GM23338 (cell line): Measurements from ENCODE around the gene ACOXL. TPM values are rescaled to one million over a fixed set of nuclear protein-coding genes. Genes with fewer than 3 reads are reported as not detected.

ENCODE experiments used
- ATAC-seq: fragments of 200-7000 bp; cut with Tn5 transposase; 3 replicates; pipeline ENCODE4 v1.9.1; 2020
- DNase-seq: peaks from one replicate; pipeline ENCODE4 v3.0.0-alpha.2; 2015; ENCODE audit warnings: low spot score
- H2AFZ ChIP-seq: fragments of 200-600 bp; sonication (generic); 2 replicates; pipeline ENCODE4 v1.8.0; 2016; ENCODE audit warnings: antibody characterized with exemption, mild to moderate bottlenecking, moderate library complexity
- H3F3A ChIP-seq: fragments of 200-600 bp; sonication (generic); replicated peaks from 2 replicates; pipeline ENCODE4 v1.8.0; 2017; ENCODE audit warnings: antibody characterized with exemption, mixed run types, low read depth
- H3K27ac ChIP-seq: fragments of 200-600 bp; sonication (generic); 2 replicates; pipeline ENCODE4 v1.6.1; 2016; ENCODE audit warnings: low read depth
- H3K27me3 ChIP-seq: fragments of 200-600 bp; sonication (generic); 2 replicates; pipeline ENCODE4 v1.8.0; 2016; ENCODE audit warnings: mild to moderate bottlenecking, mixed run types, moderate library complexity; ENCODE audit not compliant: insufficient read depth
- H3K36me3 ChIP-seq: fragments of 200-600 bp; sonication (generic); 2 replicates; pipeline ENCODE4 v1.8.0; 2016; ENCODE audit warnings: mild to moderate bottlenecking; ENCODE audit not compliant: insufficient read depth
- H3K4me1 ChIP-seq: fragments of 200-600 bp; sonication (generic); 2 replicates; pipeline ENCODE4 v1.8.0; 2016; ENCODE audit warnings: mild to moderate bottlenecking, moderate library complexity; ENCODE audit not compliant: insufficient read depth
- H3K4me2 ChIP-seq: fragments of 200-600 bp; sonication (generic); 2 replicates; pipeline ENCODE4 v1.7.1; 2017; ENCODE audit warnings: mixed run types
- H3K4me3 ChIP-seq: fragments of 200-600 bp; sonication (generic); 2 replicates; pipeline ENCODE4 v1.6.1; 2016; ENCODE audit warnings: mixed run types
- H3K79me2 ChIP-seq: fragments of 200-600 bp; sonication (generic); replicated peaks from 2 replicates; pipeline ENCODE4 v1.8.0; 2017; ENCODE audit warnings: mild to moderate bottlenecking; ENCODE audit not compliant: insufficient read depth
- H3K9me2 ChIP-seq: fragments of 200-600 bp; sonication (generic); 2 replicates; pipeline ENCODE4 v1.8.0; 2017; ENCODE audit not compliant: insufficient read depth
- H4K20me1 ChIP-seq: fragments of 200-600 bp; sonication (generic); replicated peaks from 2 replicates; pipeline ENCODE4 v1.8.0; 2017; ENCODE audit warnings: mild to moderate bottlenecking; ENCODE audit not compliant: insufficient read depth
- H3K27ac Mint-ChIP-seq: 2 replicates; pipeline ENCODE4 v1.8.0; 2020; ENCODE audit warnings: inconsistent platforms, mild to moderate bottlenecking, moderate library complexity, mixed read lengths
- H3K27me3 Mint-ChIP-seq: 3 replicates; pipeline ENCODE4 v1.8.0; 2022; ENCODE audit warnings: low read depth, mild to moderate bottlenecking, moderate library complexity, mixed read lengths, inconsistent platforms; ENCODE audit not compliant: insufficient read depth, poor library complexity
- H3K36me3 Mint-ChIP-seq: 3 replicates; pipeline ENCODE4 v1.8.0; 2021; ENCODE audit warnings: low read depth, mild to moderate bottlenecking, inconsistent platforms, moderate library complexity, mixed read lengths
- H3K4me1 Mint-ChIP-seq: 3 replicates; pipeline ENCODE4 v1.8.0; 2020; ENCODE audit warnings: mild to moderate bottlenecking, inconsistent platforms, mixed read lengths
- H3K4me3 Mint-ChIP-seq: 3 replicates; pipeline ENCODE4 v1.8.0; 2021; ENCODE audit warnings: moderate library complexity, mild to moderate bottlenecking, inconsistent platforms, mixed read lengths
- H3K9me3 Mint-ChIP-seq: 3 replicates; pipeline ENCODE4 v1.8.0; 2020; ENCODE audit warnings: moderate library complexity, mild to moderate bottlenecking, inconsistent platforms, mixed read lengths
- CREB1 ChIP-seq: fragments of 250-450 bp; sonication (Bioruptor Pico); IDR thresholded peaks from 2 replicates; pipeline ENCODE4 v1.5.0; 2020; ENCODE audit warnings: low read depth, mild to moderate bottlenecking, moderate library complexity
- CTCF ChIP-seq, 2 experiments: fragments of 200-600 bp in 1 of 2; sonication (generic) in 1 of 2; conservative IDR thresholded peaks; 2 replicates each; pipeline versions ENCODE4 v1.5.1 to v1.6.1; 2016 to 2017; ENCODE audit warnings: antibody characterized with exemption in 2 of 2, low read depth in 2 of 2, mild to moderate bottlenecking in 2 of 2, moderate library complexity in 1 of 2
- EZH2 ChIP-seq: fragments of 200-600 bp; sonication (generic); IDR thresholded peaks from one replicate; pipeline ENCODE4 v1.8.0; 2017; ENCODE audit warnings: antibody characterized with exemption, mild to moderate bottlenecking, low read depth; ENCODE audit not compliant: unreplicated experiment
- EZH2phosphoT487 ChIP-seq: fragments of 200-600 bp; sonication (generic); IDR thresholded peaks from one replicate; pipeline ENCODE4 v1.8.1; 2018; ENCODE audit warnings: antibody characterized with exemption; ENCODE audit not compliant: unreplicated experiment
- JUNB ChIP-seq: IDR thresholded peaks from one replicate; pipeline ENCODE4 v1.6.1; 2016; ENCODE audit warnings: antibody characterized with exemption; ENCODE audit not compliant: unreplicated experiment
- NANOG ChIP-seq: IDR thresholded peaks from 2 replicates; pipeline ENCODE4 v1.6.1; 2016; ENCODE audit warnings: antibody characterized with exemption, borderline replicate concordance
- POLR2AphosphoS5 ChIP-seq: IDR thresholded peaks from 2 replicates; pipeline ENCODE4 v1.6.1; 2016; ENCODE audit warnings: antibody characterized with exemption, low read depth
- ZNF114 ChIP-seq: fragments of 250-450 bp; sonication (Bioruptor Pico); IDR thresholded peaks from 2 replicates; pipeline ENCODE4 v1.5.0; 2020; ENCODE audit warnings: mild to moderate bottlenecking, moderate library complexity
- ZNF331 ChIP-seq: fragments of 250-450 bp; sonication (Bioruptor Pico); IDR thresholded peaks from 2 replicates; pipeline ENCODE4 v1.5.0; 2020; ENCODE audit warnings: low read depth, mild to moderate bottlenecking, moderate library complexity
- polyA plus RNA-seq: library from polyadenylated mRNA; unstranded; fragments of >200 nt; fragmentation: Nextera tagmentation; extraction: Ambion mirVana; gene quantifications from 2 replicates; pipeline ENCODE4 v1.2.1, GENCODE V29; 2016
- total RNA-seq: library from RNA; depleted of rRNA; stranded (reverse); fragments of >200 nt; shearing (Covaris generic); gene quantifications from 2 replicates; pipeline ENCODE4 v1.2.3, GENCODE V29; 2014

Gene ACOXL
- total and polyA plus RNA-seq, 2 experiments from 2014 or later = 9.0 to 14.7 TPM

GRCh38 chr2:110805894-110806452, 73.6 kb downstream of the ACOXL start:
- Histone ChIP-seq H3K79me2 (no peaks in the 10 kb centered on the region), H4K20me1 (no peaks in the 10 kb centered on the region), H3K9me2 (0 out of 2 replicates have a peak, but pooled peaks cover 6% of the 10 kb centered on the region), H2AFZ (no peak overlapping the region), H3K4me2 (no peak overlapping the region), H3K4me1 (peaks cover 23% of the 10 kb centered on the region), H3K4me3 (no peak overlapping the region), H3F3A (no peaks in the 10 kb centered on the region), H3K36me3 (no peaks in the 10 kb centered on the region), H3K27me3 (no peaks in the 10 kb centered on the region), H3K27ac (no peak overlapping the region)
- Mint-ChIP-seq H3K27ac (no peak overlapping the region), H3K4me3 (no peak overlapping the region), H3K9me3 (peaks cover 18% of the 10 kb centered on the region), H3K27me3 (peaks cover 4% of the 10 kb centered on the region), H3K4me1 (peaks cover 24% of the 10 kb centered on the region), H3K36me3 (peaks cover 28% of the 10 kb centered on the region)
- TF ChIP-seq ZNF331 (CRISPR knock-in tag) (no peak), CTCF (conservative IDR thresholded peaks at IDR 0.05; ENCODE audit: low read depth in 2 of 2) (no peak)
- ATAC-seq (no peak), DNase-seq (no peak)

- Histone ChIP-seq H2AFZ (no peak overlapping the region), H3K4me2 (no peak overlapping the region), H3K9me2 (0 out of 2 replicates have a peak, but pooled peaks cover 6% of the 10 kb centered on the region), H3K79me2 (no peaks in the 10 kb centered on the region), H3K27ac (no peak overlapping the region), H3K4me3 (no peak overlapping the region), H3K4me1 (peaks cover 15% of the 10 kb centered on the region), H4K20me1 (no peaks in the 10 kb centered on the region), H3K36me3 (no peaks in the 10 kb centered on the region), H3F3A (no peaks in the 10 kb centered on the region), H3K27me3 (no peaks in the 10 kb centered on the region)
- no peak for TF ChIP-seq EZH2
- no peak for TF ChIP-seq CREB1 (CRISPR knock-in tag)
- TF ChIP-seq JUNB = no peak
- TF ChIP-seq CTCF (conservative IDR thresholded peaks at IDR 0.05; ENCODE audit: low read depth in 2 of 2) = no peak
- no peak for TF ChIP-seq EZH2phosphoT487
- TF ChIP-seq ZNF331 (CRISPR knock-in tag) = no peak
- TF ChIP-seq NANOG = no peak
- TF ChIP-seq POLR2AphosphoS5 = no peak
- TF ChIP-seq ZNF114 (CRISPR knock-in tag) = no peak
- H3K4me1 Mint-ChIP-seq = peaks cover 21% of the 10 kb centered on the region
- DNase-seq (no peak), ATAC-seq (no peak)
- H3K9me3 Mint-ChIP-seq = peaks cover 18% of the 10 kb centered on the region
- H3K4me3 Mint-ChIP-seq = no peak overlapping the region
- H3K27me3 Mint-ChIP-seq = peaks cover 4% of the 10 kb centered on the region
- no peak overlapping the region for H3K27ac Mint-ChIP-seq
- H3K36me3 Mint-ChIP-seq = peaks cover 28% of the 10 kb centered on the region
Observed at GRCh38 chr2:110807522-110807921, 75.1 kb downstream of the ACOXL start.
